Measurements from ENCODE around the gene F2. TPM values are rescaled to one million over a fixed set of nuclear protein-coding genes. Genes with fewer than 3 reads are reported as not detected.

F2 gene
- total RNA-seq, 1 experiment from 2014 or later, result 0.47 TPM

- no peak for TF ChIP-seq POLR2A (IDR thresholded peaks at IDR 0.05; ENCODE audit: borderline replicate concordance, extremely low read depth, insufficient read depth, insufficient read length)
Measured at GRCh38 chr11:46762248-46762647, 43.2 kb downstream of the F2 start (continued).

- intact Hi-C loops (cut with micrococcal nuclease), result no loop called here
- ChIA-PET RAD21 (ENCODE audit: low non-redundant PET in 1 of 2, low total read pairs in 2 of 2, uncharacterized antibody in 2 of 2, unreplicated experiment in 2 of 2) (no interaction called here), CTCF (no interaction called here), POLR2A (no interaction called here)
- Histone ChIP-seq H3K9ac (ENCODE audit: low read length) (no peak overlapping the region), H3K9me2 (ENCODE audit: insufficient read depth) (no peaks in the 10 kb centered on the region), H2AFZ (ENCODE audit: low read depth, low read length, poor library complexity, severe bottlenecking) (no peak overlapping the region), H3K36me3 (ENCODE audit: control insufficient read depth in 1 of 2, insufficient read depth in 2 of 2, low read length in 2 of 2) (peaks cover 45 to 71% of the 10 kb centered on the region in 2 experiments), H3K9me3 (ENCODE audit: control insufficient read depth in 1 of 2, insufficient read depth in 1 of 2, low read depth in 1 of 2, low read length in 2 of 2) (no peaks in the 10 kb centered on the region), H3K79me2 (ENCODE audit: insufficient read depth, low read length) (no peaks in the 10 kb centered on the region), H4K20me1 (ENCODE audit: insufficient read depth) (no peaks in the 10 kb centered on the region), H3K4me1 (ENCODE audit: control insufficient read depth in 1 of 2, insufficient read depth in 2 of 2, low read length in 2 of 2) (no peaks in the 10 kb centered on the region), H3K4me3 (replicated peaks in 1 of 2; ENCODE audit: low read depth in 1 of 2, low read length in 2 of 2) (no peak overlapping the region), H3K4me2 (ENCODE audit: low read length) (no peak overlapping the region), H3K27ac (ENCODE audit: low read depth, low read length) (no peak overlapping the region), H3K27me3 (ENCODE audit: insufficient read depth, low read length) (no peaks in the 10 kb centered on the region)
- ATAC-seq (no peak), DNase-seq (ENCODE audit: low read depth, low spot score) (no peak)
- TF ChIP-seq CBX3 (IDR thresholded peaks at IDR 0.05; ENCODE audit: low read depth), result no peak
- TF ChIP-seq CTCF (IDR thresholded peaks at IDR 0.05 in 2 of 3, conservative IDR thresholded peaks at IDR 0.05 in 1 of 3; ENCODE audit: borderline replicate concordance in 1 of 3, insufficient read depth in 1 of 3, low read depth in 2 of 3, low read length in 2 of 3), result no peak
- no peak for TF ChIP-seq FOSL1 (IDR thresholded peaks at IDR 0.05; ENCODE audit: low read depth)
- no peak for TF ChIP-seq SP1 (IDR thresholded peaks at IDR 0.05; ENCODE audit: low read depth)
- no TSS peak for BruUV-seq (replicated peaks)
Measured at GRCh38 chr11:46766656-46767055, 47.6 kb downstream of the F2 start.

DNA sequence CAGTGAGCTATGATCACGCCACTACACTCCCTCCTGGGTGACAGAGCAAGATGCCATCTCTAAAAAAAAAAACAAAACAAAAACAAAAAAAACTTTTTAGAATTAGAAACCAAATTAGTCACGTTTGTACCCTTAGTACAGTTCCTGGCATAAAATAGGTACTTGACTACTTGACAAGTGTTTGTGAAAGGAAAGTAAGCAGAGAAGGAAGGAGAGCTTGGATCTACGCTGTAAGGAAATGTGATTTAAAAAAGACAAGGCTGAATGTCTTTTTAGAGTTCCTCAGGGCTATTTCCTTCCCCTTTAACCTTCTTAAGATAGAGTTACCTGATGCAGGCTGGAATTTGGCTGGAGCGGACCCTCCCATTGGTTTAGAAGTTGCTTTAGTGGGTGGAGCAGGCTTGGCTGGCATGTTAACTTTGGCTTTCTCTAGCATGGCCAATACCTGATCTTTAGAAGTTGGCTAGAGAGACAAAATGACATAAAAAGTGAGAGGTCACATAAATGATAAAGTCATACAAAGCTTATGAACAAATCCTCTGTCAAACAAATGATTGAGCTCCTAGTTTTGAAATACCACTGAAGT is 50.7 kb downstream of the F2 start:
- Histone ChIP-seq H3K9me3 (ENCODE audit: control insufficient read depth in 1 of 2, insufficient read depth in 1 of 2, low read depth in 1 of 2, low read length in 2 of 2) (no peaks in the 10 kb centered on the region), H3K9me2 (ENCODE audit: insufficient read depth) (no peaks in the 10 kb centered on the region), H3K27ac (ENCODE audit: low read depth, low read length) (no peak overlapping the region), H3K4me2 (ENCODE audit: low read length) (no peak overlapping the region), H4K20me1 (ENCODE audit: insufficient read depth) (no peaks in the 10 kb centered on the region), H2AFZ (ENCODE audit: low read depth, low read length, poor library complexity, severe bottlenecking) (no peak overlapping the region), H3K4me1 (ENCODE audit: control insufficient read depth in 1 of 2, insufficient read depth in 2 of 2, low read length in 2 of 2) (no peaks in the 10 kb centered on the region), H3K36me3 (ENCODE audit: control insufficient read depth in 1 of 2, insufficient read depth in 2 of 2, low read length in 2 of 2) (peaks cover 24 to 48% of the 10 kb centered on the region in 2 experiments; a peak in 3 of 4 replicates), H3K27me3 (ENCODE audit: insufficient read depth, low read length) (no peaks in the 10 kb centered on the region), H3K4me3 (replicated peaks in 1 of 2; ENCODE audit: low read depth in 1 of 2, low read length in 2 of 2) (no peak overlapping the region), H3K9ac (ENCODE audit: low read length) (no peak overlapping the region), H3K79me2 (ENCODE audit: insufficient read depth, low read length) (peaks cover 5% of the 10 kb centered on the region; the same call in 1 of the 2 replicates)
- ChIA-PET RAD21 (ENCODE audit: low non-redundant PET in 1 of 2, low total read pairs in 2 of 2, uncharacterized antibody in 2 of 2, unreplicated experiment in 2 of 2) (no interaction called here), POLR2A (no interaction called here), CTCF (interaction anchor here (0.7 kb wide), 1 partner anchor 377 kb away, joined by 3 read pairs; no protein-coding TSS in a partner anchor)
- no peak for DNase-seq (ENCODE audit: low read depth, low spot score)
- no peak for TF ChIP-seq FOSL1 (IDR thresholded peaks at IDR 0.05; ENCODE audit: low read depth)
- TF ChIP-seq CTCF (IDR thresholded peaks at IDR 0.05 in 2 of 3, conservative IDR thresholded peaks at IDR 0.05 in 1 of 3; ENCODE audit: borderline replicate concordance in 1 of 3, insufficient read depth in 1 of 3, low read depth in 2 of 3, low read length in 2 of 3), result no peak
- no peak for TF ChIP-seq JUND (IDR thresholded peaks at IDR 0.05)
- no peak for ATAC-seq
- intact Hi-C loops (cut with micrococcal nuclease), result no loop called here
- no TSS peak for BruUV-seq (replicated peaks)
